T-helper 22 cell (primary cell): ENCODE data around the gene CPED1.
"Not testable (repeated sequence)": the region's sequence is repeated elsewhere in the genome, so short reads cannot be mapped to it uniquely, and the experiment has no call there.

ENCODE experiments used
- DNase-seq: peaks from one replicate; pipeline ENCODE4 v3.0.0-alpha.2; 2020; ENCODE audit warnings: low read depth

The CPED1 gene

GRCh38 chr7:120996988-120997345 is 8.5 kb downstream of the CPED1 start:
- no peak for DNase-seq

- DNase-seq = no peak
Measured at GRCh38 chr7:120997882-120998474, 9.5 kb downstream of the CPED1 start.

GRCh38 chr7:120998520-120998919 is 10.0 kb downstream of the CPED1 start:
- DNase-seq = no peak

GRCh38 chr7:120998996-120999565 is 10.6 kb downstream of the CPED1 start:
- DNase-seq = no peak

- DNase-seq = no peak
Measured at GRCh38 chr7:121000081-121000983, 11.8 kb downstream of the CPED1 start.

GRCh38 chr7:121001234-121001906 is 12.9 kb downstream of the CPED1 start:
- DNase-seq = no peak

GRCh38 chr7:121002048-121002756 is 13.7 kb downstream of the CPED1 start:
- no peak for DNase-seq

GRCh38 chr7:121002757-121003200 is 14.3 kb downstream of the CPED1 start:
- DNase-seq = no peak

- no peak for DNase-seq
Measured at GRCh38 chr7:121003986-121004685, 15.6 kb downstream of the CPED1 start.

GRCh38 chr7:121005058-121005457 is 16.5 kb downstream of the CPED1 start:
- not testable (repeated sequence) for DNase-seq

- no peak for DNase-seq
Measured at GRCh38 chr7:121005996-121006584, 17.6 kb downstream of the CPED1 start.

GRCh38 chr7:121006711-121007315 is 18.3 kb downstream of the CPED1 start:
- no peak for DNase-seq

- no peak for DNase-seq
Measured at GRCh38 chr7:121008816-121009215, 20.3 kb downstream of the CPED1 start.

GRCh38 chr7:121011401-121011800 is 22.9 kb downstream of the CPED1 start:
- no peak for DNase-seq

- no peak for DNase-seq
Measured at GRCh38 chr7:121012170-121012874, 23.8 kb downstream of the CPED1 start.

- DNase-seq = no peak
Measured at GRCh38 chr7:121012919-121013318, 24.4 kb downstream of the CPED1 start.

GRCh38 chr7:121015560-121015959 is 27.0 kb downstream of the CPED1 start:
- DNase-seq = no peak

- no peak for DNase-seq
Measured at GRCh38 chr7:121016966-121017365, 28.5 kb downstream of the CPED1 start.

- DNase-seq = no peak
Measured at GRCh38 chr7:121017586-121017985, 29.1 kb downstream of the CPED1 start.

GRCh38 chr7:121019018-121019417 is 30.5 kb downstream of the CPED1 start:
- DNase-seq = no peak
